Dendritic cell treated with granulocyte-macrophage colony-stimulating factor and Interleukin-4, amounts not matched to agents 40 ng/mL and 50 ng/mL, for 4 days (primary cell): ENCODE results near the gene ARNT2.

Experiments used
- H3K27ac Mint-ChIP-seq: one replicate; pipeline ENCODE4 v1.8.0; 2022; ENCODE audit warnings: mild to moderate bottlenecking, mixed read lengths
- H3K27me3 Mint-ChIP-seq: one replicate; pipeline ENCODE4 v1.8.0; 2022; ENCODE audit warnings: mild to moderate bottlenecking, mixed read lengths
- H3K36me3 Mint-ChIP-seq: one replicate; pipeline ENCODE4 v1.8.0; 2022; ENCODE audit warnings: low read depth, mixed read lengths
- H3K4me1 Mint-ChIP-seq: one replicate; pipeline ENCODE4 v1.8.0; 2022; ENCODE audit warnings: low read depth, mixed read lengths
- H3K4me3 Mint-ChIP-seq: one replicate; pipeline ENCODE4 v1.8.0; 2022; ENCODE audit warnings: mild to moderate bottlenecking, moderate library complexity, mixed read lengths
- H3K9me3 Mint-ChIP-seq: one replicate; pipeline ENCODE4 v1.8.0; 2022; ENCODE audit warnings: mixed read lengths
- intact Hi-C: fragments of 100-400 bp; cut with micrococcal nuclease; formaldehyde crosslinking; loops from one replicate; pipeline ENCODE4 v1.15.0; 2022

The ARNT2 gene

DNA sequence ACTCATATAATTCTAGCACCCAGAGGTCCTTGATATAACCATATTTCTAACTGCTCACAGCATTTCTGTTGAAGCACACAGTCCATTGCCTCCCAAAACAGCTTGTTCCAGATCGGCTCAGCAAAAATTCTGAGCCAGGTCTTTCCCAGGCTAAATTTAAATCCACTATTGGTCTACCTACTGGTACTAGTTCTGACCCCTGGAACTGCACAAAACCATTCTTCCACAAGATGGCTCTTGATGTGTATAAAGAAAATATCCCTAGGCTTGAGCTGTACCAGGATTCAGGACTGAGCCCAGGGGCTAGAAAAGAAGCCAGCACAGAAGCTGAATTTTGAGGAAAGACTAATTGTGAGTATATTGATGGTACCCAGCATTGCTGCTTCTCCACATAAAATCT is 215.5 kb downstream of the ARNT2 start:
- H3K27me3 Mint-ChIP-seq: peaks cover 7% of the 10 kb centered on the region
- intact Hi-C loops: no loop called here
- no peaks in the 10 kb centered on the region for H3K36me3 Mint-ChIP-seq
- H3K27ac Mint-ChIP-seq: no peak overlapping the region
- no peak overlapping the region for H3K4me3 Mint-ChIP-seq
- peaks cover 10% of the 10 kb centered on the region for H3K9me3 Mint-ChIP-seq
- peaks cover 14% of the 10 kb centered on the region for H3K4me1 Mint-ChIP-seq

DNA sequence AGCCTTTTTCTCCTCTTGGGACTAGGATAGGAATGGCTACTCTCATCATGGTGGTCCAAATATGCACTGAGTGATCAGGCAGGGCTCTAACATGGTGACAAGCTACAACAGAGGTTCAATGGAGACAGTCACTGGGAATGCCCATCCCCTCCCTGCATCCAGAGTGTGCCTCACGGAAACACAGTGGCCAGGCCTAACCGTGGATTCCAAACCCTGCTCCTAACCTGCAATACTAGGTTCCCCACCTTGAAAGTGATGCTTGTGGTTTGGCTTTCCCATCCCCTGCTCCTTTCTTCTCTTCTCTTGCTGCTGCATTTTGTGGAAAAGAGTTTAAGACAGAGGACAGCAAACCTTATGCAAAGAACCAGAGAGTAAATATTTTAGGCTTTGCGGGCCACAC is 216.0 kb downstream of the ARNT2 start:
- Mint-ChIP-seq H3K4me1 (peaks cover 14% of the 10 kb centered on the region), H3K4me3 (no peak overlapping the region), H3K9me3 (peaks cover 10% of the 10 kb centered on the region), H3K36me3 (no peaks in the 10 kb centered on the region), H3K27ac (no peak overlapping the region), H3K27me3 (peaks cover 7% of the 10 kb centered on the region)
- intact Hi-C loops: no loop called here

DNA sequence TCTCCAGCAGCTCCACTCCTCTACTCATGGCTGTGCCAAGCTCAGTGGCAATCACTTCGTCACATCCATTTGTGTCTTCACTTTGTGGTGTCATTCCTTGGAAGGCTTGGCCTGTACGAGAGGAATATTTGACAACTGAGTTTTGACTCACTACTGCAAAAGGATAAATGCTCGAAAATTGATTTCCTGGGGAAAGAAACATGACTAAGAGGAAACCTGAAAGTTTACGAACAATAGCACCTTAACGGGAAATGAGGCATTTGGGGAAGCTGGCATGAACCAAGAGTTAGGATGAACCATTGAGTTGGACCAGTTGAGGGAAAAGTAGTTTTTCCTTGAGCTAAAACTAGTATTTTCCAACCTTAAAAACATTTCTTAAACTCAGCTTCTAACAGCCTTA is 216.7 kb downstream of the ARNT2 start:
- no peak overlapping the region for H3K4me3 Mint-ChIP-seq
- intact Hi-C loops: no loop called here
- no peak overlapping the region for H3K27ac Mint-ChIP-seq
- H3K36me3 Mint-ChIP-seq: no peaks in the 10 kb centered on the region
- peaks cover 13% of the 10 kb centered on the region for H3K4me1 Mint-ChIP-seq
- H3K9me3 Mint-ChIP-seq: peaks cover 10% of the 10 kb centered on the region
- H3K27me3 Mint-ChIP-seq: peaks cover 7% of the 10 kb centered on the region

DNA sequence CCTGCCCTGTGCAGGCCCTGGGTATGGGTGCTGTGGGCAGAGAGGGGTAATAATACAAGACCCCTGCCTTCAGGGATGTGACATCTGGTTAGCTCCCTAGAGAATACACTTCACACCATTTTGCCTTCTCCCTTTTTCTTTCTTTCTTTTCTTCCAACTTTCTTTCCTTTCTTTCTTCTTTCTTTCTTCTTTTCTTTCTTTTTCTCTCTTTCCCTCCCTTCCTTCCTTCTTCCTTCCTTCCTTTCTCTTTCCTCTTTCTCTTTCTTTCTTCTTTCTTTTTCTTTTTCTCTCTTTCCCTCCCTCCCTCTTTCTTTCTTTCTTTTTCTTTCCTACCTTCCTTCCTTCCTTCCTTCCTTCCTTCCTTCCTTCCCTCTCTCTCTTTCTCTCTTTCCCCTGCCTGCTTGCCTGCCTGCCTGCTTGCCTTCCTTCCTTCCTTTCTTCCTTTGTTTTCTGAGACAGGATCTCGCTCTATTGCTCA is 222.5 kb downstream of the ARNT2 start:
- Mint-ChIP-seq H3K27me3 (no peaks in the 10 kb centered on the region), H3K4me1 (no peaks in the 10 kb centered on the region), H3K4me3 (no peak overlapping the region), H3K9me3 (peaks cover 10% of the 10 kb centered on the region), H3K36me3 (no peaks in the 10 kb centered on the region), H3K27ac (no peak overlapping the region)
- intact Hi-C loops: no loop called here

DNA sequence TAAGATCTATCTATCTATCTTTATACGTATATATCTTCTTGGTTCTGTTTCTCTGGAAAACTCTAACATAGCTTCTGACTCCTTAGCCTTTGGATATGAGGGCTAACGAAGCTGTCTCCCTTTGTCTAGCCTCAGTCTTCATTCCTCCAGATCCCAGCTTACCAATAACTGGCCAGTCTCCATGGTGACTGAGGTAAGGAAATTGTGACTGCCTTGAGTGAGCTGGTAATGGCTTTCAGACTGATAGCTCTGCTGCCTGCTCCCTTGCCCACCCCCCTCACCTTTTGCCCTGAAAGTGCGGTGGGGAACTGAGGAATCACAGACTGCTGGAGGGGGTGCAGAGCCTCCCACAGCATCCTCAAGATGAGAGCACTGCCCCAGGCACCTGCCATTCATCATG is 225.2 kb downstream of the ARNT2 start:
- no peaks in the 10 kb centered on the region for H3K4me1 Mint-ChIP-seq
- H3K4me3 Mint-ChIP-seq: no peak overlapping the region
- intact Hi-C loops: no loop called here
- H3K27me3 Mint-ChIP-seq: no peaks in the 10 kb centered on the region
- H3K9me3 Mint-ChIP-seq: no peaks in the 10 kb centered on the region
- H3K36me3 Mint-ChIP-seq: no peaks in the 10 kb centered on the region
- H3K27ac Mint-ChIP-seq: no peak overlapping the region

DNA sequence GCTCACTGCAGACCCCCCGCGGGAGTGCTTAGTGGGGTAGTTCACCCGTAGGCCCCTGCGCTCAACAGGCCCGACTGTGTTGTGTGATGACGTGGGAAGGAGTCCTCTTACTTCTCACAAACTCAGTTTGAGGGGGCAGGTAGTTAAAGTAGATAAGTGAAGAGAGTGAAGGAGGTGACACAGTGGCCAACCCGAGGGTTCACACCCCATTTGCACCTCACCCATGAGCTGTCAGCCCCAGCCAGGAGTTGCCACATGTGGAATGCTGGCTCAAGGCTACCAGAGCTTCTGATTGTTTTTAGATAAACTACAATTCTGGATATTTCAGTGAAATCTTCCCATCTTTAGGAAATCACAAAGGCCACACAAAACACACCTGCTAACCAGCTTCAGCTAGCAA is 226.8 kb downstream of the ARNT2 start:
- Mint-ChIP-seq H3K4me3 (no peak overlapping the region), H3K9me3 (no peaks in the 10 kb centered on the region), H3K36me3 (no peaks in the 10 kb centered on the region), H3K27me3 (no peaks in the 10 kb centered on the region), H3K27ac (no peak overlapping the region), H3K4me1 (no peaks in the 10 kb centered on the region)
- intact Hi-C loops: no loop called here

DNA sequence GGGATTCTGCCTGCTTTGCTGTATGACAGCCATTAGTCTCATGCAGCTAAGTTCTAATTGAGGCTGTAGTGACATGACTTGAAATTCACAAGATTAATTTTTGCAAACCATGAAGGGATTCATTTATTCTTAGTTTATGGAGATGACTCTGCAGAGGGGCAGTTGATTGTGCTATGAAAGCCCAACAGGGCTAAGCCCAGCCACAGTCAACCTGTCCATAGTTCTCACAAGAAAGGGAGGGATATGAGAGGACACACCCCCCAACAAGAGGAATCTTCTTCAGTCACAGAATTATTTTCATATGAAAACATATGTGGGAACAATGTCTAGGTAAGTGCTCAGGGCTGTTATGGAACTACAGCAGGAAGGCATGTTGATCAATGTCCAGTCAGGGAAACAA is 229.0 kb downstream of the ARNT2 start:
- intact Hi-C loops: no loop called here
- Mint-ChIP-seq H3K36me3 (no peaks in the 10 kb centered on the region), H3K27ac (no peak overlapping the region)

DNA sequence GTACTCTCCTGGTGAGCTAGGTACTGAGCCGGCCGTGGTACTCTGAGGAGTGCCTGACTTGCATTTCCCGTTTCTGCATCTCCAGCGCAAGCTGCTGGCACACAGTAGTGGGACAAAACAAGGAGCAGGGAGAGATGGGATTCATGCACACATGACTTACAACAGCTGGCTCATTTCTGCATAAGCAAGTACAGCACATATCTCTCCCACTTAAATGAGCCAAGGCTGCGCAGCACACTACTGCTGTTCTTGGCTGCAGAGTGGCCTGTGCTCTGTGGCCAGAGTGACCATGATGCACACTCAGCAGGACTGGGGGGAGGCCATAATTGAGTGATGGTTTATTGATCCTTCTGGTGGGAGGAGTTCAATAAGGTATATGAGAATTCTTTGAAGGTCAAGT is 231.8 kb downstream of the ARNT2 start:
- intact Hi-C loops: no loop called here
- Mint-ChIP-seq H3K27ac (no peak overlapping the region), H3K4me1 (peaks cover 5% of the 10 kb centered on the region), H3K27me3 (no peaks in the 10 kb centered on the region), H3K36me3 (no peaks in the 10 kb centered on the region), H3K9me3 (peaks cover 12% of the 10 kb centered on the region), H3K4me3 (no peak overlapping the region)

More for the DNA sequence above, 229.0 kb downstream of the ARNT2 start:
- no peaks in the 10 kb centered on the region for H3K9me3 Mint-ChIP-seq
- no peak overlapping the region for H3K4me3 Mint-ChIP-seq
- no peaks in the 10 kb centered on the region for H3K27me3 Mint-ChIP-seq
- H3K4me1 Mint-ChIP-seq: peaks cover 5% of the 10 kb centered on the region

DNA sequence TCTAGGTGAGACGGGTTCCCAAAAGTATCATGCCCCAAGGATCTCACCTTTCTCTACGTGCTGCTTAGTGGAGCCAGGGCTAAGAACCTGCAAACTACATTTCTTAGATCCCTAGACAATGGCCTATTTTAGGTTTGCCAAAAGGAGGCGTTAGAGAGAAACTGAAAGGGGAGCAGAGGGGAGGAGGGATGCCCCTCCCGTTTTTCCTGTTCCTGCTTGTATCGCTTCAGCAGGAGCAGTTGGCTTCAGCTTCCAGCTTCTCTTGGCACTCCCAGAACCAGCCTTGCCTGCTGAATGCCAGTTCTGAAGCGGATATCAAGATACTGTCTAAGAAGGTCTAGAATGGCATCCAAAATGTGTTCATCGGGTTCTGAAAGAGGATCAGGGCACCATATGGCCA is 232.5 kb downstream of the ARNT2 start:
- intact Hi-C loops: no loop called here
- Mint-ChIP-seq H3K27me3 (no peaks in the 10 kb centered on the region), H3K4me1 (peaks cover 5% of the 10 kb centered on the region), H3K4me3 (no peak overlapping the region), H3K9me3 (peaks cover 18% of the 10 kb centered on the region), H3K27ac (no peak overlapping the region), H3K36me3 (no peaks in the 10 kb centered on the region)

DNA sequence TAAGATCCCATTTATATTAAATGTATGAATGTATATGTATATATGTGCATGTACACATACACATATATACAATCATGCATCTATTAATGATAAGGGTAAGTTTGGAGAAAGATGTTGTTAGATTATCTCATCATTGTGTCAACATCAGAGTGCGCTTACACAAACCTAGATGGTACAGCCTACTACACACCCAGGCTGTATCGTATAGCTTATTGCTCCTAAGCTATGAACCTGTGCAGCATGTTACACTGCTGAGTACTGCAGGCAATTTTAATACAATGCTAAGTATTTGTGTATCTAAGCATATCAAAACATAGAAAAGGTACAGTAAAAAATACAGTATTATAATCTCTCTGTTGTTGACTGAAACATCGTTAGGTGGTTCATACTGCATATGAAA is 233.6 kb downstream of the ARNT2 start:
- H3K36me3 Mint-ChIP-seq: no peaks in the 10 kb centered on the region
- H3K4me3 Mint-ChIP-seq: no peak overlapping the region
- intact Hi-C loops: no loop called here
- no peak overlapping the region for H3K27ac Mint-ChIP-seq
- peaks cover 18% of the 10 kb centered on the region for H3K9me3 Mint-ChIP-seq
- no peaks in the 10 kb centered on the region for H3K27me3 Mint-ChIP-seq
- peaks cover 5% of the 10 kb centered on the region for H3K4me1 Mint-ChIP-seq

DNA sequence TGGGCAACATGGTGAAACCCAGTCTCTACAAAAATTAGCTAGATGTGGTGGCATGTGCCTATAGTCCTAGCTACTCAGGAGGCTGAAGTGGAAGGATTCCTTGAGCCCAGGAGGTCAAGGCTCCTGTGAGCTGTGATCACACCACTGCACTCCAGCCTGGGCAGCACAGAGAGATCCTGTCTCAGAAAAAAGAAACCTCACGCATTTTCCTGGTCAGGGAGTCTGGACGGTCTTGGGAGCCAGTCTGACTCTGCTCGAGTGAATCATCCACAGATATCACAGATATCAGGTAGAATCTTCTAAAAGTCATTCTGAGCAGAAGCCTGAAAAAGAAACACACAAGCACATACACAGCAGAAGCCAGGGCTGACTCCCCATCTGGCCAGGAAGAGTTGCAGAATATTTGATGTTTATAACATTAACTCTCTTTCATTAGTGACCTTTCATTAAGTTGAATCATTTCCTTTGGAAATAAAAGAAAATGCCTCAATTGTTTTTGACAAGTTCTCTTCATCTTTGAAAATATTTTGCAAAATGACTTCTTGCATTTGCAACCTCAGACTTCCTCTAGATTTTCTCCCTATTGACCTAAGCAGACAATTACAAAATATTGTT is 234.5 kb downstream of the ARNT2 start:
- H3K4me1 Mint-ChIP-seq: peaks cover 12% of the 10 kb centered on the region
- H3K9me3 Mint-ChIP-seq: peaks cover 18% of the 10 kb centered on the region
- no peak overlapping the region for H3K27ac Mint-ChIP-seq

DNA sequence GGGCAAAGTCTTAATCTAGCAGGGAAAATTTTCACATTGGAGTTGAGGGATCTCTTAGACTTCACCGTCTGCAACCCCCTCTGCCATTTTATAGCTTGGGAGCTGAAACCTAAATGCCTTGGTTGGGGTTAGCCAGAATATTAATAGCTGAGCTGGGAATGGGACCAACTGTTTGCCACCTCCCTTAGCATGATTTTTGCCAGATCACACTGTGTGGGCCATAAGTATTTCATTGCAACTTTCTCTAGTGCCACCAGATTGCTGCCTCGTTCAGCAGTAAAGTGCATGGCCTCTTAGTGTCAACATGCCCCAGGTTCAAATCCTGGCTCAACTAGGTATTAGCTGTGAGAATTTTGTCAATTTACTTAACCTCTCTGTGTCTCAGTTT is 235.0 kb downstream of the ARNT2 start:
- Mint-ChIP-seq H3K27me3 (no peaks in the 10 kb centered on the region), H3K36me3 (no peaks in the 10 kb centered on the region), H3K4me3 (no peak overlapping the region), H3K27ac (no peak overlapping the region), H3K9me3 (peaks cover 18% of the 10 kb centered on the region), H3K4me1 (peaks cover 17% of the 10 kb centered on the region)
- intact Hi-C loops: no loop called here

More for the DNA sequence above, 234.5 kb downstream of the ARNT2 start:
- Mint-ChIP-seq H3K36me3 (no peaks in the 10 kb centered on the region), H3K4me3 (no peak overlapping the region), H3K27me3 (no peaks in the 10 kb centered on the region)
- intact Hi-C loops: no loop called here

DNA sequence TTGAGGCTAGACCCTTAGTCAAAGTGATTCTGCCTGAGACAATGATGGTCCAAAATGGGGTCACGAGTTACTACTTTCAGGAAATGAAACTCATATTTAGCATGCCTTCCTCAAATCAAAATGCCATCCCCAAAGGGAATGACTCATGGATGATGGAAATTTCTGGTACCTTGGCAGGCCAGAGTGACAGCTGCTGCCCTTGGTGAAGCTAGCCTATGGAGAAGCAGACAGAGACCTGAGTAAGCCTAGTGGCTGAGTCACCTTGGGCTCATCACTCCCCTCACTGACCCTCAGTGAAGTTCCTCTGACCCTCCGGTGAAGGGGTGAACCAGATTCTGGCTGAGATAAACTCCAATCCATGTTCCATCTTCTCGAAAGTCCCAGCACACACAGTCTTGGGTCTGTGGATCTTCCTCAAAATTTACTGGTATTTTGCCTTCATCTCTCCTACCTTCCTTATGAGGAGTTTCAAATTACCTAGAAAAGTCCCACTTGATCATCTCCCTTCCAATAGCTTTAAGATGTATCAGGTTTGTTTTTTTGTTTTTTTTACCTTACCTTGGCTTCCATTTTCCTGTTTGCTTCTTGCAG is 236.4 kb downstream of the ARNT2 start:
- H3K9me3 Mint-ChIP-seq: peaks cover 18% of the 10 kb centered on the region
- no peak overlapping the region for H3K27ac Mint-ChIP-seq
- no peaks in the 10 kb centered on the region for H3K36me3 Mint-ChIP-seq
- no peak overlapping the region for H3K4me3 Mint-ChIP-seq
- H3K27me3 Mint-ChIP-seq: no peaks in the 10 kb centered on the region
- intact Hi-C loops: no loop called here
- peaks cover 23% of the 10 kb centered on the region for H3K4me1 Mint-ChIP-seq

DNA sequence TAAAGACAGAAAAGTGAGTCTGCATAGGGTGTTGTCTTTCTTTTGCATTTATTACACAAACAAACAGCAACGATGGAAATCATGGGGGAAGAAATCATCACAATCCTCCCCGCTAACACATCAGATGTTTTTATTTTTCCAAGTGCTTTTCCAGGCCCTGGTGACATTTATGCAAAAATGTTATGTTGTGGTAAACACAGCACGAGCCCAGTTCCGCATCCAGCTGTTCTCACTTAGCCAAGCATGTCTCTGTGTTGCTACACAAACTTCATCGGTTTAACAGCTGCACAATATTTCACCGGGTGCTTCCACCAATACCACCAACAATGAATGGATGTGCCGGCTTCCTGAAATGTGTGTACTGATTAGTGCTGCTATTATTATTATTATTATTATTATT is 237.2 kb downstream of the ARNT2 start:
- Mint-ChIP-seq H3K27me3 (no peaks in the 10 kb centered on the region), H3K4me3 (no peak overlapping the region), H3K4me1 (peaks cover 23% of the 10 kb centered on the region), H3K36me3 (no peaks in the 10 kb centered on the region), H3K9me3 (peaks cover 18% of the 10 kb centered on the region), H3K27ac (no peak overlapping the region)
- intact Hi-C loops: no loop called here

DNA sequence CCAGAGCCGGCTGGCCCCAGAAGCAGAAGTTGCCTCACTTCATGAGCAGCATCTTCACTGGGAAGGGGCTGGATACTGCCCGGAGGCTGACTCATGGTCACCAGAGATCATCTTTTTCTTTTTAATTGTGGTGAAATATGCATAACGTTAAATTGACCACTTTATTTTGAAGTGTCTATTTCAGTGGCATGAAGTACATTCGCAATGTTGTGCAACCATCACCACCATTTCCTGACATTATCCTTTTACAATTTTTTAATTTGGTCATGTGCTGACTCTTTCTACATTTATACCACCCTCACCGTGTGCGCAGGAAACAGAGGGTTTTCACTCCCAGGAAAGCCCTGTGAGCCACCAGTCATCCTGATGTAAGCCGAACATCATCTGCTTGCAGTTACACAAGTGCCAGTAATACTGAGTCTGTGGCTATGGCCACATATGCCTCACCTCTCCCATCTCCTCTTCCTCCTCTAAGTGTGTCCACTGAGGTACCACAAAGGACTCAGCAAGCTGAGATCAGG is 239.3 kb downstream of the ARNT2 start:
- intact Hi-C loops: no loop called here
- Mint-ChIP-seq H3K36me3 (no peaks in the 10 kb centered on the region), H3K27ac (no peak overlapping the region), H3K27me3 (no peaks in the 10 kb centered on the region), H3K9me3 (peaks cover 18% of the 10 kb centered on the region), H3K4me3 (no peak overlapping the region), H3K4me1 (peaks cover 20% of the 10 kb centered on the region)
